HEK293 (cell line): Measurements from ENCODE around the gene PNPO.

Experiments
- CTCF ChIP-seq: fragments of 450-650 bp; formaldehyde crosslinking; IDR thresholded peaks from 2 replicates; pipeline ENCODE4 v1.5.1; 2016; ENCODE audit warnings: missing biosample characterization, missing genetic modification characterization
- GLI2 ChIP-seq: fragments of 450-650 bp; formaldehyde crosslinking; IDR thresholded peaks from 2 replicates; pipeline ENCODE4; 2017; ENCODE audit warnings: missing biosample characterization, missing genetic modification characterization, low read depth, borderline replicate concordance
- GLIS2 ChIP-seq: fragments of 450-650 bp; formaldehyde crosslinking; IDR thresholded peaks from 2 replicates; pipeline ENCODE4 v1.5.1; 2016; ENCODE audit warnings: missing biosample characterization, missing genetic modification characterization
- HOXC10 ChIP-seq: sonication (generic); formaldehyde crosslinking; IDR thresholded peaks from 2 replicates; pipeline ENCODE4 v1.8.1; 2023; ENCODE audit warnings: mild to moderate bottlenecking, missing genetic modification reagents
- KLF7 ChIP-seq: fragments of 450-650 bp; formaldehyde crosslinking; IDR thresholded peaks from 2 replicates; pipeline ENCODE4 v1.5.1; 2016; ENCODE audit warnings: missing biosample characterization, missing genetic modification characterization, borderline replicate concordance
- MYNN ChIP-seq: fragments of 450-650 bp; formaldehyde crosslinking; IDR thresholded peaks from 2 replicates; pipeline ENCODE4 v1.5.1; 2016; ENCODE audit warnings: missing biosample characterization, missing genetic modification characterization, borderline replicate concordance
- OVOL3 ChIP-seq: fragments of 450-650 bp; formaldehyde crosslinking; IDR thresholded peaks from 2 replicates; pipeline ENCODE4 v1.5.1; 2016; ENCODE audit warnings: missing biosample characterization, missing genetic modification characterization
- SETDB1 ChIP-seq: IDR thresholded peaks from one replicate; pipeline ENCODE4 v1.6.1; 2017; ENCODE audit warnings: mild to moderate bottlenecking, low read length, moderate library complexity, mixed read lengths; ENCODE audit not compliant: insufficient read length
- YY1 ChIP-seq: fragments of 450-650 bp; formaldehyde crosslinking; IDR thresholded peaks from 2 replicates; pipeline ENCODE4 v1.5.1; 2018; ENCODE audit warnings: missing biosample characterization, missing genetic modification characterization
- ZBTB20 ChIP-seq: fragments of 450-650 bp; formaldehyde crosslinking; IDR thresholded peaks from 2 replicates; pipeline ENCODE4 v1.5.1; 2016; ENCODE audit warnings: missing biosample characterization, missing genetic modification characterization
- ZFP37 ChIP-seq: fragments of 450-650 bp; formaldehyde crosslinking; IDR thresholded peaks from 2 replicates; pipeline ENCODE4 v1.5.1; 2016; ENCODE audit warnings: missing biosample characterization, missing genetic modification characterization
- ZFP41 ChIP-seq: fragments of 450-650 bp; formaldehyde crosslinking; IDR thresholded peaks from 2 replicates; pipeline ENCODE4 v1.5.1; 2016; ENCODE audit warnings: missing biosample characterization, missing genetic modification characterization, borderline replicate concordance
- ZNF114 ChIP-seq: fragments of 450-650 bp; formaldehyde crosslinking; IDR thresholded peaks from 2 replicates; pipeline ENCODE4 v1.5.0; 2017; ENCODE audit warnings: missing biosample characterization, missing genetic modification characterization
- ZNF121 ChIP-seq: fragments of 450-650 bp; formaldehyde crosslinking; IDR thresholded peaks from 2 replicates; pipeline ENCODE4 v1.5.1; 2016; ENCODE audit warnings: missing biosample characterization, missing genetic modification characterization
- ZNF2 ChIP-seq: fragments of 450-650 bp; formaldehyde crosslinking; IDR thresholded peaks from 2 replicates; pipeline ENCODE4 v1.5.1; 2016; ENCODE audit warnings: missing biosample characterization, missing genetic modification characterization
- ZNF266 ChIP-seq: fragments of 450-650 bp; formaldehyde crosslinking; IDR thresholded peaks from 2 replicates; pipeline ENCODE4 v1.5.1; 2016; ENCODE audit warnings: missing biosample characterization, missing genetic modification characterization, low read depth
- ZNF350 ChIP-seq: fragments of 450-650 bp; formaldehyde crosslinking; IDR thresholded peaks from 2 replicates; pipeline ENCODE4 v1.5.0; 2017; ENCODE audit warnings: missing biosample characterization, mild to moderate bottlenecking, missing genetic modification characterization
- ZNF394 ChIP-seq: fragments of 450-650 bp; formaldehyde crosslinking; IDR thresholded peaks from 2 replicates; pipeline ENCODE4 v1.5.1; 2016; ENCODE audit warnings: missing biosample characterization, missing genetic modification characterization, mild to moderate bottlenecking, moderate library complexity, borderline replicate concordance
- ZNF404 ChIP-seq: fragments of 450-650 bp; formaldehyde crosslinking; IDR thresholded peaks from 2 replicates; pipeline ENCODE4 v1.5.1; 2017; ENCODE audit warnings: missing biosample characterization, missing genetic modification characterization
- ZNF555 ChIP-seq: fragments of 450-650 bp; formaldehyde crosslinking; conservative IDR thresholded peaks from 2 replicates; pipeline ENCODE4 v1.5.1; 2017; ENCODE audit warnings: missing biosample characterization, mild to moderate bottlenecking, missing genetic modification characterization, inconsistent platforms
- ZNF561 ChIP-seq: fragments of 450-650 bp; IDR thresholded peaks from 2 replicates; pipeline ENCODE4 v1.5.1; 2018; ENCODE audit warnings: missing biosample characterization, missing genetic modification characterization, borderline replicate concordance
- ZNF585B ChIP-seq: fragments of 450-650 bp; formaldehyde crosslinking; IDR thresholded peaks from 2 replicates; pipeline ENCODE4 v1.5.1; 2016; ENCODE audit warnings: missing biosample characterization, missing genetic modification characterization
- ZNF600 ChIP-seq: fragments of 450-650 bp; formaldehyde crosslinking; IDR thresholded peaks from 2 replicates; pipeline ENCODE4 v1.5.1; 2016; ENCODE audit warnings: missing biosample characterization, missing genetic modification characterization
- ZNF610 ChIP-seq: fragments of 450-650 bp; formaldehyde crosslinking; IDR thresholded peaks from 2 replicates; pipeline ENCODE4 v1.5.1; 2016; ENCODE audit warnings: missing biosample characterization, missing genetic modification characterization, borderline replicate concordance
- ZNF621 ChIP-seq: fragments of 450-650 bp; formaldehyde crosslinking; IDR thresholded peaks from 2 replicates; pipeline ENCODE4 v1.5.1; 2017; ENCODE audit warnings: missing biosample characterization, missing genetic modification characterization
- ZNF768 ChIP-seq: fragments of 450-650 bp; formaldehyde crosslinking; IDR thresholded peaks from 2 replicates; pipeline ENCODE4 v1.5.1; 2018; ENCODE audit warnings: missing biosample characterization, mild to moderate bottlenecking, missing genetic modification characterization
- ZNF791 ChIP-seq: fragments of 450-650 bp; formaldehyde crosslinking; IDR thresholded peaks from 2 replicates; pipeline ENCODE4 v1.5.1; 2016; ENCODE audit warnings: missing biosample characterization, missing genetic modification characterization
- ZNF843 ChIP-seq: fragments of 450-650 bp; formaldehyde crosslinking; IDR thresholded peaks from 2 replicates; pipeline ENCODE4 v1.5.1; 2016; ENCODE audit warnings: missing biosample characterization, missing genetic modification characterization
- TF ChIP-seq, protein P1 (sequence below): fragments of 450-650 bp; formaldehyde crosslinking; conservative IDR thresholded peaks from 2 replicates; pipeline ENCODE4 v1.5.1; 2016; ENCODE audit warnings: low read depth, missing biosample characterization, missing genetic modification characterization
- TF ChIP-seq, protein P2 (sequence below): fragments of 450-650 bp; formaldehyde crosslinking; IDR thresholded peaks from 2 replicates; pipeline ENCODE4 v1.5.1; 2016; ENCODE audit warnings: missing biosample characterization, missing genetic modification characterization
- TF ChIP-seq, protein P3 (sequence below): fragments of 450-650 bp; IDR thresholded peaks from 2 replicates; pipeline ENCODE4 v1.5.1; 2018; ENCODE audit warnings: missing biosample characterization, mild to moderate bottlenecking, missing genetic modification characterization
- TF ChIP-seq, protein P4 (sequence below): fragments of 450-650 bp; formaldehyde crosslinking; IDR thresholded peaks from 2 replicates; pipeline ENCODE4 v1.5.1; 2016; ENCODE audit warnings: missing biosample characterization, missing genetic modification characterization

Gene PNPO

GRCh38 chr17:47941246-47942095, at the start of gene PNPO (continued):
- TF ChIP-seq, protein P1, sequence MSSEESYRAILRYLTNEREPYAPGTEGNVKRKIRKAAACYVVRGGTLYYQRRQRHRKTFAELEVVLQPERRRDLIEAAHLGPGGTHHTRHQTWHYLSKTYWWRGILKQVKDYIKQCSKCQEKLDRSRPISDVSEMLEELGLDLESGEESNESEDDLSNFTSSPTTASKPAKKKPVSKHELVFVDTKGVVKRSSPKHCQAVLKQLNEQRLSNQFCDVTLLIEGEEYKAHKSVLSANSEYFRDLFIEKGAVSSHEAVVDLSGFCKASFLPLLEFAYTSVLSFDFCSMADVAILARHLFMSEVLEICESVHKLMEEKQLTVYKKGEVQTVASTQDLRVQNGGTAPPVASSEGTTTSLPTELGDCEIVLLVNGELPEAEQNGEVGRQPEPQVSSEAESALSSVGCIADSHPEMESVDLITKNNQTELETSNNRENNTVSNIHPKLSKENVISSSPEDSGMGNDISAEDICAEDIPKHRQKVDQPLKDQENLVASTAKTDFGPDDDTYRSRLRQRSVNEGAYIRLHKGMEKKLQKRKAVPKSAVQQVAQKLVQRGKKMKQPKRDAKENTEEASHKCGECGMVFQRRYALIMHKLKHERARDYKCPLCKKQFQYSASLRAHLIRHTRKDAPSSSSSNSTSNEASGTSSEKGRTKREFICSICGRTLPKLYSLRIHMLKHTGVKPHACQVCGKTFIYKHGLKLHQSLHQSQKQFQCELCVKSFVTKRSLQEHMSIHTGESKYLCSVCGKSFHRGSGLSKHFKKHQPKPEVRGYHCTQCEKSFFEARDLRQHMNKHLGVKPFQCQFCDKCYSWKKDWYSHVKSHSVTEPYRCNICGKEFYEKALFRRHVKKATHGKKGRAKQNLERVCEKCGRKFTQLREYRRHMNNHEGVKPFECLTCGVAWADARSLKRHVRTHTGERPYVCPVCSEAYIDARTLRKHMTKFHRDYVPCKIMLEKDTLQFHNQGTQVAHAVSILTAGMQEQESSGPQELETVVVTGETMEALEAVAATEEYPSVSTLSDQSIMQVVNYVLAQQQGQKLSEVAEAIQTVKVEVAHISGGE (tag by site-specific recombination): peak; percentile 94
- TF ChIP-seq ZNF791 (no peak), SETDB1 (peak; percentile 70), YY1 (tag by site-specific recombination) (no peak), OVOL3 (tag by site-specific recombination) (no peak), ZNF600 (tag by site-specific recombination) (peak; percentile 93), ZNF610 (tag by site-specific recombination) (no peak), ZNF621 (tag by site-specific recombination) (no peak), ZFP41 (tag by site-specific recombination) (no peak), ZFP37 (no peak), KLF7 (no peak), ZNF266 (peak; percentile 60; the same call in 1 of the 2 replicates), GLI2 (tag by site-specific recombination) (no peak), ZNF2 (tag by site-specific recombination) (0 out of 2 replicates have a peak, but pooled peaks have one; percentile 19), ZNF350 (no peak), ZNF561 (tag by site-specific recombination) (peak; percentile 67; the same call in 1 of the 2 replicates), ZBTB20 (tag by site-specific recombination) (peak; percentile 54; the same call in 1 of the 2 replicates), ZNF114 (tag by site-specific recombination) (no peak), ZNF404 (tag by site-specific recombination) (no peak), ZNF585B (no peak), ZNF555 (tag by site-specific recombination) (no peak), GLIS2 (tag by site-specific recombination) (peak; percentile 91), ZNF394 (tag by site-specific recombination) (no peak), HOXC10 (CRISPR knock-in tag) (no peak), CTCF (tag by site-specific recombination) (peak; percentile 64; the same call in 1 of the 2 replicates), ZNF121 (tag by site-specific recombination) (no peak), MYNN (tag by site-specific recombination) (no peak), ZNF768 (no peak), ZNF843 (tag by site-specific recombination) (no peak)
- TF ChIP-seq, protein P2, sequence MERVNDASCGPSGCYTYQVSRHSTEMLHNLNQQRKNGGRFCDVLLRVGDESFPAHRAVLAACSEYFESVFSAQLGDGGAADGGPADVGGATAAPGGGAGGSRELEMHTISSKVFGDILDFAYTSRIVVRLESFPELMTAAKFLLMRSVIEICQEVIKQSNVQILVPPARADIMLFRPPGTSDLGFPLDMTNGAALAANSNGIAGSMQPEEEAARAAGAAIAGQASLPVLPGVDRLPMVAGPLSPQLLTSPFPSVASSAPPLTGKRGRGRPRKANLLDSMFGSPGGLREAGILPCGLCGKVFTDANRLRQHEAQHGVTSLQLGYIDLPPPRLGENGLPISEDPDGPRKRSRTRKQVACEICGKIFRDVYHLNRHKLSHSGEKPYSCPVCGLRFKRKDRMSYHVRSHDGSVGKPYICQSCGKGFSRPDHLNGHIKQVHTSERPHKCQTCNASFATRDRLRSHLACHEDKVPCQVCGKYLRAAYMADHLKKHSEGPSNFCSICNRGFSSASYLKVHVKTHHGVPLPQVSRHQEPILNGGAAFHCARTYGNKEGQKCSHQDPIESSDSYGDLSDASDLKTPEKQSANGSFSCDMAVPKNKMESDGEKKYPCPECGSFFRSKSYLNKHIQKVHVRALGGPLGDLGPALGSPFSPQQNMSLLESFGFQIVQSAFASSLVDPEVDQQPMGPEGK (tag by site-specific recombination): peak; percentile 68
- TF ChIP-seq, protein P3, sequence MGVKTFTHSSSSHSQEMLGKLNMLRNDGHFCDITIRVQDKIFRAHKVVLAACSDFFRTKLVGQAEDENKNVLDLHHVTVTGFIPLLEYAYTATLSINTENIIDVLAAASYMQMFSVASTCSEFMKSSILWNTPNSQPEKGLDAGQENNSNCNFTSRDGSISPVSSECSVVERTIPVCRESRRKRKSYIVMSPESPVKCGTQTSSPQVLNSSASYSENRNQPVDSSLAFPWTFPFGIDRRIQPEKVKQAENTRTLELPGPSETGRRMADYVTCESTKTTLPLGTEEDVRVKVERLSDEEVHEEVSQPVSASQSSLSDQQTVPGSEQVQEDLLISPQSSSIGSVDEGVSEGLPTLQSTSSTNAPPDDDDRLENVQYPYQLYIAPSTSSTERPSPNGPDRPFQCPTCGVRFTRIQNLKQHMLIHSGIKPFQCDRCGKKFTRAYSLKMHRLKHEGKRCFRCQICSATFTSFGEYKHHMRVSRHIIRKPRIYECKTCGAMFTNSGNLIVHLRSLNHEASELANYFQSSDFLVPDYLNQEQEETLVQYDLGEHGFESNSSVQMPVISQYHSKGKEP: no peak
- TF ChIP-seq, protein P4, sequence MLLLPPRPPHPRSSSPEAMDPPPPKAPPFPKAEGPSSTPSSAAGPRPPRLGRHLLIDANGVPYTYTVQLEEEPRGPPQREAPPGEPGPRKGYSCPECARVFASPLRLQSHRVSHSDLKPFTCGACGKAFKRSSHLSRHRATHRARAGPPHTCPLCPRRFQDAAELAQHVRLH: peak; percentile 85; the same call in 1 of the 2 replicates
